CD8-positive, alpha-beta memory T cell (primary cell): ENCODE data around the gene ATP9A. TPM values are rescaled to one million over a fixed set of nuclear protein-coding genes. Genes with fewer than 3 reads are reported as not detected.
A peak's percentile ranks its signal among the peaks of the same experiment; 100 is the strongest.

ENCODE experiments used
- CTCF ChIA-PET: fragments of 350-600 bp; sonication (Branson Sonifier 250); formaldehyde crosslinking; loops from one replicate; lab custom pipeline; 2021; ENCODE audit warnings: antibody characterized with exemption; lab: Charles Lee
- POLR2A ChIA-PET: fragments of 350-600 bp; sonication (Branson Sonifier 250); formaldehyde crosslinking; loops from one replicate; lab custom pipeline; 2021; ENCODE audit warnings: antibody characterized with exemption; lab: Charles Lee
- DNase-seq, 5 donors: peaks; one replicate each; pipeline versions ENCODE4 v3.0.0 to v3.0.0-alpha.2; 2020 to 2022; ENCODE audit warnings: mixed read lengths in 1 of 5
- H3K27ac ChIP-seq: one replicate; pipeline ENCODE4 v1.7.0; 2013; ENCODE audit warnings: low read depth, mild to moderate bottlenecking, low read length, moderate library complexity
- H3K27me3 ChIP-seq: 2 replicates; pipeline ENCODE4 v1.7.0; 2013; ENCODE audit warnings: low read length, mild to moderate bottlenecking; ENCODE audit not compliant: insufficient read depth, poor library complexity, severe bottlenecking
- H3K36me3 ChIP-seq: 2 replicates; pipeline ENCODE4 v1.7.0; 2013; ENCODE audit warnings: mild to moderate bottlenecking, low read length, moderate library complexity; ENCODE audit not compliant: insufficient read depth
- H3K4me1 ChIP-seq: 2 replicates; pipeline ENCODE4 v1.7.0; 2013; ENCODE audit warnings: mild to moderate bottlenecking, low read length, moderate library complexity; ENCODE audit not compliant: insufficient read depth
- H3K4me3 ChIP-seq: 2 replicates; pipeline ENCODE4 v1.7.0; 2013; ENCODE audit warnings: mild to moderate bottlenecking, low read length
- H3K9me3 ChIP-seq: 2 replicates; pipeline ENCODE4 v1.7.0; 2013; ENCODE audit warnings: mild to moderate bottlenecking, low read length
- H3K27ac Mint-ChIP-seq, 8 donors: one replicate each; pipeline ENCODE4 v1.8.0; 2020 to 2021; ENCODE audit warnings: mixed read lengths in 8 of 8, mild to moderate bottlenecking in 6 of 8, inconsistent platforms in 3 of 8, moderate library complexity in 3 of 8
- H3K27me3 Mint-ChIP-seq, 2 donors: one replicate each; pipeline ENCODE4 v1.8.0; 2020 to 2021; ENCODE audit warnings: mixed read lengths in 2 of 2, mild to moderate bottlenecking in 1 of 2, moderate library complexity in 1 of 2
- H3K36me3 Mint-ChIP-seq, 3 donors: one replicate each; pipeline ENCODE4 v1.8.0; 2020 to 2021; ENCODE audit warnings: mixed read lengths in 3 of 3, inconsistent platforms in 1 of 3, mild to moderate bottlenecking in 1 of 3
- H3K4me1 Mint-ChIP-seq, 3 donors: one replicate each; pipeline ENCODE4 v1.8.0; 2020 to 2021; ENCODE audit warnings: mixed read lengths in 3 of 3, inconsistent platforms in 1 of 3, mild to moderate bottlenecking in 1 of 3
- H3K4me3 Mint-ChIP-seq, 7 donors: one replicate each; pipeline ENCODE4 v1.8.0; 2020 to 2021; ENCODE audit warnings: mixed read lengths in 7 of 7, mild to moderate bottlenecking in 6 of 7, moderate library complexity in 4 of 7, inconsistent platforms in 2 of 7
- H3K9me3 Mint-ChIP-seq, 5 donors: one replicate each; pipeline ENCODE4 v1.8.0; 2020 to 2022; ENCODE audit warnings: mixed read lengths in 5 of 5, mild to moderate bottlenecking in 3 of 5, moderate library complexity in 2 of 5, inconsistent platforms in 1 of 5
- polyA plus RNA-seq: library from polyadenylated mRNA; unstranded; fragments of 300-500 nt; fragmentation: Illumina TruSeq; gene quantifications from one replicate; pipeline ENCODE4 v1.2.3, GENCODE V29; 2021
- total RNA-seq, 2 experiments: library from RNA; stranded (reverse); gene quantifications; one replicate each; pipeline ENCODE4 v1.2.3, GENCODE V29; 2021

ATP9A gene
- total and polyA plus RNA-seq, 3 experiments from 2014 or later: 0.46 to 2.3 (median 2.0) TPM

GRCh38 chr20:51711426-51711825 lies 56.8 kb downstream of the ATP9A start:
- no peaks in the 10 kb centered on the region for H3K36me3 ChIP-seq
- Mint-ChIP-seq H3K4me3 (no peak overlapping the region), H3K4me1 (peaks cover 2 to 12% (median 7%) of the 10 kb centered on the region in 3 donors), H3K36me3 (no peaks in the 10 kb centered on the region), H3K27me3 (peaks cover 5 to 25% of the 10 kb centered on the region in 2 donors), H3K27ac (no peak overlapping the region), H3K9me3 (no peaks in the 10 kb centered on the region)
- POLR2A ChIA-PET: no interaction called here
- no peaks in the 10 kb centered on the region for H3K4me1 ChIP-seq
- no peaks in the 10 kb centered on the region for H3K9me3 ChIP-seq
- peaks cover 4% of the 10 kb centered on the region for H3K27me3 ChIP-seq
- DNase-seq: no peak
- no peak overlapping the region for H3K27ac ChIP-seq
- no peak overlapping the region for H3K4me3 ChIP-seq
- CTCF ChIA-PET: no interaction called here

GRCh38 chr20:51710361-51710894 lies 57.8 kb downstream of the ATP9A start:
- DNase-seq: no peak
- Mint-ChIP-seq H3K27me3 (peaks cover 5 to 21% of the 10 kb centered on the region in 2 donors), H3K4me3 (no peak overlapping the region), H3K36me3 (no peaks in the 10 kb centered on the region), H3K9me3 (no peaks in the 10 kb centered on the region), H3K27ac (no peak overlapping the region), H3K4me1 (peaks cover 0 to 7% (median 5%) of the 10 kb centered on the region in 3 donors)
- POLR2A ChIA-PET: no interaction called here
- CTCF ChIA-PET: no interaction called here
- Histone ChIP-seq H3K27me3 (peaks cover 4% of the 10 kb centered on the region), H3K9me3 (no peaks in the 10 kb centered on the region), H3K27ac (no peak overlapping the region), H3K4me3 (no peak overlapping the region), H3K36me3 (no peaks in the 10 kb centered on the region), H3K4me1 (no peaks in the 10 kb centered on the region)

- Histone ChIP-seq H3K4me3 (no peak overlapping the region), H3K27me3 (peaks cover 4% of the 10 kb centered on the region), H3K27ac (no peak overlapping the region), H3K9me3 (no peaks in the 10 kb centered on the region), H3K36me3 (no peaks in the 10 kb centered on the region), H3K4me1 (no peaks in the 10 kb centered on the region)
- no peak for DNase-seq
- Mint-ChIP-seq H3K27me3 (peaks cover 5 to 8% of the 10 kb centered on the region in 2 donors), H3K4me3 (no peak overlapping the region), H3K36me3 (no peaks in the 10 kb centered on the region), H3K9me3 (no peaks in the 10 kb centered on the region), H3K4me1 (no peaks in the 10 kb centered on the region), H3K27ac (peak overlapping the region in 2 of 8 donors; percentile 14 to 32)
- CTCF ChIA-PET: no interaction called here
- POLR2A ChIA-PET: no interaction called here
Observed at GRCh38 chr20:51705400-51705799, 62.8 kb downstream of the ATP9A start.

- DNase-seq: no peak
- Mint-ChIP-seq H3K27ac (no peak overlapping the region), H3K4me1 (no peaks in the 10 kb centered on the region), H3K9me3 (no peaks in the 10 kb centered on the region), H3K36me3 (no peaks in the 10 kb centered on the region), H3K4me3 (no peak overlapping the region), H3K27me3 (peaks cover 5 to 9% of the 10 kb centered on the region in 2 donors)
- Histone ChIP-seq H3K36me3 (no peaks in the 10 kb centered on the region), H3K27me3 (peaks cover 4% of the 10 kb centered on the region), H3K4me1 (no peaks in the 10 kb centered on the region), H3K9me3 (no peaks in the 10 kb centered on the region), H3K27ac (no peak overlapping the region), H3K4me3 (no peak overlapping the region)
- ChIA-PET POLR2A (no interaction called here), CTCF (no interaction called here)
Observed at GRCh38 chr20:51703400-51704287, 64.5 kb downstream of the ATP9A start.

GRCh38 chr20:51702556-51702955 lies 65.6 kb downstream of the ATP9A start:
- Mint-ChIP-seq H3K27me3 (peaks cover 9 to 14% of the 10 kb centered on the region in 2 donors), H3K27ac (no peak overlapping the region), H3K4me3 (no peak overlapping the region), H3K9me3 (no peaks in the 10 kb centered on the region), H3K4me1 (peaks cover 0 to under 1% (median under 1%) of the 10 kb centered on the region in 3 donors), H3K36me3 (no peaks in the 10 kb centered on the region)
- Histone ChIP-seq H3K27me3 (peaks cover 2% of the 10 kb centered on the region), H3K27ac (no peak overlapping the region), H3K9me3 (no peaks in the 10 kb centered on the region), H3K4me1 (no peaks in the 10 kb centered on the region), H3K36me3 (no peaks in the 10 kb centered on the region), H3K4me3 (no peak overlapping the region)
- POLR2A ChIA-PET: no interaction called here
- DNase-seq: no peak
- CTCF ChIA-PET: no interaction called here

GRCh38 chr20:51700809-51701285 lies 67.3 kb downstream of the ATP9A start:
- Histone ChIP-seq H3K27ac (no peak overlapping the region), H3K4me3 (no peak overlapping the region), H3K4me1 (no peaks in the 10 kb centered on the region), H3K36me3 (no peaks in the 10 kb centered on the region), H3K9me3 (no peaks in the 10 kb centered on the region), H3K27me3 (no peaks in the 10 kb centered on the region)
- CTCF ChIA-PET: interaction anchor here (0.7 to 1.3 kb wide), 3 partner anchors 60 to 382 kb away, joined by 3 to 4 read pairs (median 3); no protein-coding TSS in a partner anchor
- H3K36me3 Mint-ChIP-seq: no peaks in the 10 kb centered on the region
- no peak overlapping the region for H3K4me3 Mint-ChIP-seq
- H3K27ac Mint-ChIP-seq: no peak overlapping the region
- no peak for DNase-seq
- no peaks in the 10 kb centered on the region for H3K9me3 Mint-ChIP-seq
- peaks cover 8 to 15% (median 14%) of the 10 kb centered on the region in 3 donors for H3K4me1 Mint-ChIP-seq
- POLR2A ChIA-PET: no interaction called here
- peaks cover 6 to 17% of the 10 kb centered on the region in 2 donors for H3K27me3 Mint-ChIP-seq

GRCh38 chr20:51698252-51698651 lies 69.9 kb downstream of the ATP9A start:
- H3K36me3 ChIP-seq: no peaks in the 10 kb centered on the region
- H3K4me1 Mint-ChIP-seq: peaks cover 8 to 20% (median 20%) of the 10 kb centered on the region in 3 donors
- H3K4me1 ChIP-seq: no peaks in the 10 kb centered on the region
- peaks cover 0 to 3% (median 0%) of the 10 kb centered on the region in 3 donors for H3K36me3 Mint-ChIP-seq
- POLR2A ChIA-PET: no interaction called here
- DNase-seq: no peak
- H3K9me3 ChIP-seq: no peaks in the 10 kb centered on the region
- H3K4me3 ChIP-seq: no peak overlapping the region
- CTCF ChIA-PET: no interaction called here
- peaks cover 17 to 32% of the 10 kb centered on the region in 2 donors for H3K27me3 Mint-ChIP-seq
- H3K27ac Mint-ChIP-seq: no peak overlapping the region
- no peak overlapping the region for H3K27ac ChIP-seq
- no peaks in the 10 kb centered on the region for H3K27me3 ChIP-seq
- no peaks in the 10 kb centered on the region for H3K9me3 Mint-ChIP-seq
- no peak overlapping the region for H3K4me3 Mint-ChIP-seq
